ENCODE measurements around the gene CLN6. TPM values are rescaled to one million over a fixed set of nuclear protein-coding genes. Genes with fewer than 3 reads are reported as not detected.

The CLN6 gene
- total and polyA plus RNA-seq, 2 of the 4 experiments (the other 2 are of a cell fraction) = 6.5 to 31.9 TPM

DNA sequence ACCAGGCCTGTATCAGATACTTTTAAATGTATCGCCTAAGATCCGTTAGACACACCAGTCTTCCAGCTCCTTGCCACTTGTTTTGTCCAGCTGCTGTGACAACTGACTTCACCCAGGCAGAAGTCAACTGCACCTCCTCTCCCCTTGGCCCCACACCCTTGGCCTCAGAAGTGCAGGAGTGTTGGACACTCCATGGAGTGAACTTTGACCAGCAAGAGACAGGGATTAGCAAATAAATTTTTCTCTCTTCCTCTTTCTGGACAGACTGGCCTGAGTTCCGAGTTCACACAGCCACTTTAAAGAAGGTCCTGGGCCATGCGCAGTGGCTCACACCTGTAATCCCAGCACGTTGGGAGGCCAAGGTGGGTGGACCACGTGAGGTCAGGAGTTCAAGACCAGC is 2.9 kb upstream of the CLN6 start:
- no peak overlapping the region for H3K4me2 ChIP-seq (ENCODE audit: low read depth, low read length)
- no TSS peak for BruUV-seq (replicated peaks)
- ChIA-PET CTCF (no interaction called here), POLR2A (ENCODE audit: unreplicated experiment) (no interaction called here)
- H3K9ac ChIP-seq (ENCODE audit: low read depth, low read length) = no peak overlapping the region
- H3K4me3 ChIP-seq (ENCODE audit: insufficient read depth, low read depth, low read length) = no peak overlapping the region
- no peak overlapping the region for H2AK5ac ChIP-seq (ENCODE audit: low read depth, low read length)
- no peaks in the 10 kb centered on the region for H3K36me3 ChIP-seq (ENCODE audit: control insufficient read depth, insufficient read depth, low read length)
- H3K14ac ChIP-seq (replicated peaks; ENCODE audit: low read depth, low read length) = no peak overlapping the region
- no peak overlapping the region for H2AFZ ChIP-seq (replicated peaks; ENCODE audit: low read length, poor library complexity)
- no peak overlapping the region for H2BK15ac ChIP-seq (ENCODE audit: low read depth, low read length)
- H3K79me1 ChIP-seq (ENCODE audit: low read depth in 1 of 2, low read length in 2 of 2) = peaks cover 11 to 17% of the 10 kb centered on the region in 2 experiments
- H3K23ac ChIP-seq (ENCODE audit: low read depth, low read length) = no peak overlapping the region
- intact Hi-C loops (cut with micrococcal nuclease) (no loop called here), in situ Hi-C loops (cut with MboI; ENCODE audit: low sequenced_read_pairs) (no loop called here), dilution Hi-C loops (cut with HindIII; ENCODE audit: low sequenced_read_pairs, unreplicated experiment) (no loop called here)
- H2AK9ac ChIP-seq (replicated peaks; ENCODE audit: low read depth, low read length, poor library complexity) = no peak overlapping the region
- no peak overlapping the region for H4K8ac ChIP-seq (ENCODE audit: low read depth in 2 of 2, low read length in 2 of 2)
- H4K20me1 ChIP-seq (ENCODE audit: insufficient read depth, low read length) = peaks cover 7% of the 10 kb centered on the region; the same call in 1 of the 2 replicates
- no peaks in the 10 kb centered on the region for H3K9me3 ChIP-seq (ENCODE audit: control insufficient read depth, insufficient read depth, low read length)
- no peak overlapping the region for H2BK20ac ChIP-seq (ENCODE audit: low read depth, low read length)
- no peak overlapping the region for H3K4ac ChIP-seq (ENCODE audit: low read depth, low read length)
- peaks cover 17% of the 10 kb centered on the region for H3K9me1 ChIP-seq (ENCODE audit: insufficient read depth, low read length)
- H4K91ac ChIP-seq (ENCODE audit: insufficient read depth, low read depth, low read length) = no peak overlapping the region
- H4K5ac ChIP-seq (ENCODE audit: low read depth, low read length) = no peak overlapping the region
- H2BK120ac ChIP-seq (ENCODE audit: low read depth, low read length) = no peak overlapping the region
- no peak overlapping the region for H3K56ac ChIP-seq (ENCODE audit: extremely low read depth, insufficient read depth, low read length)
- no peak overlapping the region for H3K27ac ChIP-seq (ENCODE audit: insufficient read depth, low read length)
- H3K4me1 ChIP-seq (ENCODE audit: control insufficient read depth, insufficient read depth, low read length) = peaks cover 8% of the 10 kb centered on the region
- no peak for ATAC-seq (ENCODE audit: low read depth)
- 62% methylated on average over 3 of the region's 6 CpGs; no CpG with 5 or more reads in 1 of the 2 experiments for WGBS, 2 experiments (ENCODE audit: extremely low coverage in 2 of 2, insufficient read length in 1 of 2)
- H3K27me3 ChIP-seq (ENCODE audit: control insufficient read depth, insufficient read depth, low read length) = no peaks in the 10 kb centered on the region
- TF ChIP-seq FOS (IDR thresholded peaks at IDR 0.05; ENCODE audit: low read depth, low read length) (no peak), RFX5 (IDR thresholded peaks at IDR 0.05; ENCODE audit: low read depth, low read length) (no peak), SMC3 (IDR thresholded peaks at IDR 0.05; ENCODE audit: low read depth, low read length) (no peak), CTCF (conservative IDR thresholded peaks at IDR 0.05; ENCODE audit: low read depth, low read length) (no peak), ELK1 (IDR thresholded peaks at IDR 0.05; ENCODE audit: borderline replicate concordance, low read depth, low read length) (no peak), MAFK (IDR thresholded peaks at IDR 0.05; ENCODE audit: low read depth, low read length) (no peak), CHD1 (IDR thresholded peaks at IDR 0.05; ENCODE audit: low read depth, low read length) (no peak), BHLHE40 (IDR thresholded peaks at IDR 0.05; ENCODE audit: low read depth, low read length) (no peak), MXI1 (IDR thresholded peaks at IDR 0.05; ENCODE audit: borderline replicate concordance, low read depth, low read length) (no peak), MAZ (IDR thresholded peaks at IDR 0.05; ENCODE audit: borderline replicate concordance, low read depth, low read length) (no peak), RAD21 (IDR thresholded peaks at IDR 0.05; ENCODE audit: low read length) (no peak), POLR2A (IDR thresholded peaks at IDR 0.05; ENCODE audit: low read depth, low read length) (no peak)
- no peak for DNase-seq
- H2BK5ac ChIP-seq (ENCODE audit: low read depth, low read length, poor library complexity, severe bottlenecking) = no peak overlapping the region
- H3K18ac ChIP-seq (ENCODE audit: low read depth, low read length) = no peak overlapping the region
